Upper lobe of left lung (tissue), 6 donors: ENCODE results near the gene MYOG. TPM values are rescaled to one million over a fixed set of nuclear protein-coding genes. Genes with fewer than 3 reads are reported as not detected.

Experiments used
- ATAC-seq, 2 donors: fragments of 200-7000 bp; cut with Tn5 transposase; one replicate each; pipeline ENCODE4 v1.9.1; 2022; ENCODE audit warnings: mild to moderate bottlenecking in 2 of 2, moderate library complexity in 2 of 2; ENCODE audit not compliant: low FRiP score in 2 of 2
- DNase-seq, 2 donors: peaks; one replicate each; pipeline ENCODE4 v3.0.0-alpha.2; 2019 to 2020
- H3K27ac ChIP-seq, 4 donors: fragments of 200-600 bp; sonication (generic); one replicate each; pipeline ENCODE4 v1.5.1; 2016 to 2019
- H3K27me3 ChIP-seq, 4 donors: fragments of 200-600 bp; sonication (generic); one replicate each; pipeline ENCODE4 v1.5.1; 2017 to 2019
- H3K36me3 ChIP-seq, 4 donors: fragments of 200-600 bp; sonication (generic); one replicate each; pipeline ENCODE4 v1.5.1; 2016 to 2019
- H3K4me1 ChIP-seq, 4 donors: fragments of 200-600 bp; sonication (generic); one replicate each; pipeline ENCODE4 v1.5.1; 2018 to 2019
- H3K4me3 ChIP-seq, 4 donors: fragments of 200-600 bp; sonication (generic); one replicate each; pipeline ENCODE4 v1.5.1; 2017 to 2019; ENCODE audit warnings: mild to moderate bottlenecking in 2 of 4, moderate library complexity in 1 of 4
- H3K9me3 ChIP-seq, 4 donors: fragments of 200-600 bp; sonication (generic); one replicate each; pipeline ENCODE4 v1.5.1; 2018 to 2019
- CTCF ChIP-seq, 6 experiments: fragments of 450-650 bp in 4 of 6; fragments of 200-600 bp in 2 of 6; sonication (generic) in 2 of 6; IDR thresholded peaks; one replicate each; pipeline ENCODE4 v1.5.1; 2016 to 2019; ENCODE audit warnings: antibody characterized with exemption in 6 of 6
- EP300 ChIP-seq, 4 donors: sonication (generic); formaldehyde crosslinking; IDR thresholded peaks; one replicate each; pipeline ENCODE4 v1.5.1; 2017; ENCODE audit warnings: antibody characterized with exemption in 4 of 4, control low read depth in 2 of 4
- POLR2A ChIP-seq, 4 donors: fragments of 450-650 bp; IDR thresholded peaks; one replicate each; pipeline ENCODE4 v1.5.1; 2016 to 2017; ENCODE audit warnings: antibody characterized with exemption in 4 of 4, mild to moderate bottlenecking in 2 of 4
- POLR2AphosphoS5 ChIP-seq, 2 donors: sonication (generic); formaldehyde crosslinking; IDR thresholded peaks; one replicate each; pipeline ENCODE4 v1.5.1; 2017; ENCODE audit warnings: antibody characterized with exemption in 2 of 2
- WGBS, 2 donors: methylation state at CpG; one replicate each; pipeline ENCODE4 v1.1.5; 2017 to 2018; 5-methylcytosine and 5-hydroxymethylcytosine counted together
- total RNA-seq, 6 donors: library from RNA; depleted of rRNA in 4 of 6; stranded (reverse); fragments of >200 nt in 4 of 6; gene quantifications; one replicate each; pipeline versions ENCODE4 v1.1.0 to v1.2.1, GENCODE V29; 2016 to 2021
- donor health status: DM: no; HTN: no; CAD: no; lungs with moderate emphysema.
- donor health status: DM: no; HTN: yes; CAD: no; lungs with severe emphysema.

MYOG gene
- total RNA-seq, 6 donors from 2014 or later, result not detected

GRCh38 chr1:203038217-203038741, 47.5 kb downstream of the MYOG start:
- no peaks in the 10 kb centered on the region for H3K36me3 ChIP-seq
- 35 to 72% methylated on average over 5 to 9 of the region's 9 CpGs for WGBS, 2 donors
- ATAC-seq, result peak in 1 of 2 donors; percentile 23
- H3K4me3 ChIP-seq, result no peak overlapping the region
- no peak for DNase-seq
- H3K4me1 ChIP-seq, result no peaks in the 10 kb centered on the region
- TF ChIP-seq EP300 (IDR thresholded peaks at IDR 0.05), result no peak
- TF ChIP-seq POLR2AphosphoS5 (IDR thresholded peaks at IDR 0.05), result peak in 1 of 2 donors; percentile 6
- H3K27me3 ChIP-seq, result no peaks in the 10 kb centered on the region
- no peak overlapping the region for H3K27ac ChIP-seq
- no peaks in the 10 kb centered on the region for H3K9me3 ChIP-seq

- Histone ChIP-seq H3K27me3 (no peaks in the 10 kb centered on the region), H3K36me3 (no peaks in the 10 kb centered on the region), H3K27ac (no peak overlapping the region), H3K4me1 (no peaks in the 10 kb centered on the region), H3K4me3 (no peak overlapping the region), H3K9me3 (no peaks in the 10 kb centered on the region)
- 68 to 74% methylated on average over 9 to 10 of the region's 10 CpGs for WGBS, 2 donors
- DNase-seq (no peak), ATAC-seq (no peak)
- TF ChIP-seq EP300 (IDR thresholded peaks at IDR 0.05) (no peak), CTCF (IDR thresholded peaks at IDR 0.05) (no peak), POLR2A (IDR thresholded peaks at IDR 0.05) (no peak), POLR2AphosphoS5 (IDR thresholded peaks at IDR 0.05) (no peak)
These were observed 48.2 kb downstream of the MYOG start for GRCh38 chr1:203037509-203038190.

- Histone ChIP-seq H3K36me3 (no peaks in the 10 kb centered on the region), H3K27me3 (no peaks in the 10 kb centered on the region), H3K9me3 (no peaks in the 10 kb centered on the region), H3K4me1 (no peaks in the 10 kb centered on the region), H3K4me3 (no peak overlapping the region), H3K27ac (no peak overlapping the region)
- TF ChIP-seq EP300 (IDR thresholded peaks at IDR 0.05) (no peak), CTCF (IDR thresholded peaks at IDR 0.05) (no peak), POLR2A (IDR thresholded peaks at IDR 0.05) (no peak), POLR2AphosphoS5 (IDR thresholded peaks at IDR 0.05) (no peak)
- ATAC-seq (no peak), DNase-seq (peak in 1 of 2 donors; percentile 5)
- 0 to 40% methylated on average over 1 to 2 of the region's 2 CpGs for WGBS, 2 donors
These were observed 49.3 kb downstream of the MYOG start for GRCh38 chr1:203036537-203036936.

GRCh38 chr1:203036135-203036534, 49.7 kb downstream of the MYOG start:
- Histone ChIP-seq H3K4me3 (no peak overlapping the region), H3K27ac (no peak overlapping the region), H3K4me1 (no peaks in the 10 kb centered on the region), H3K27me3 (no peaks in the 10 kb centered on the region), H3K9me3 (no peaks in the 10 kb centered on the region), H3K36me3 (no peaks in the 10 kb centered on the region)
- peak in 1 of 2 donors; percentile 10 for DNase-seq
- no peak for ATAC-seq
- WGBS, 2 donors, result 57 to 61% methylated on average over 3 to 4 of the region's 4 CpGs
- TF ChIP-seq POLR2A (IDR thresholded peaks at IDR 0.05), result no peak
- no peak for TF ChIP-seq EP300 (IDR thresholded peaks at IDR 0.05)
- no peak for TF ChIP-seq CTCF (IDR thresholded peaks at IDR 0.05)
- TF ChIP-seq POLR2AphosphoS5 (IDR thresholded peaks at IDR 0.05), result no peak

- no peak overlapping the region for H3K27ac ChIP-seq
- no peaks in the 10 kb centered on the region for H3K27me3 ChIP-seq
- no peaks in the 10 kb centered on the region for H3K36me3 ChIP-seq
- no peak overlapping the region for H3K4me3 ChIP-seq
- H3K4me1 ChIP-seq, result no peaks in the 10 kb centered on the region
- no peak for TF ChIP-seq CTCF (IDR thresholded peaks at IDR 0.05)
- TF ChIP-seq POLR2A (IDR thresholded peaks at IDR 0.05), result no peak
- ATAC-seq, result no peak
- 85 to 89% methylated on average over 15 of the region's 15 CpGs for WGBS, 2 donors
- H3K9me3 ChIP-seq, result no peaks in the 10 kb centered on the region
- DNase-seq, result peak in 1 of 2 donors; percentile 17
These were observed 50.5 kb downstream of the MYOG start for GRCh38 chr1:203035111-203036000.
